Type B pancreatic cell (in vitro differentiated cells): ENCODE results near the gene IMMP2L. TPM values are rescaled to one million over a fixed set of nuclear protein-coding genes. Genes with fewer than 3 reads are reported as not detected.

Experiments
- DNase-seq: peaks from one replicate; pipeline ENCODE4 v3.0.0; 2021; ENCODE audit warnings: mixed read lengths; ENCODE audit not compliant: unreplicated experiment; ENCODE audit errors: extremely low spot score
- H3K27ac Mint-ChIP-seq: 2 replicates; pipeline ENCODE4 v1.8.0; 2021; ENCODE audit warnings: mild to moderate bottlenecking, mixed read lengths
- H3K27me3 Mint-ChIP-seq: 2 replicates; pipeline ENCODE4 v1.8.0; 2021; ENCODE audit warnings: mixed read lengths
- H3K36me3 Mint-ChIP-seq: 2 replicates; pipeline ENCODE4 v1.8.0; 2021; ENCODE audit warnings: mixed read lengths
- H3K4me1 Mint-ChIP-seq: one replicate; pipeline ENCODE4 v1.8.0; 2021; ENCODE audit warnings: mixed read lengths; ENCODE audit not compliant: unreplicated experiment
- H3K4me3 Mint-ChIP-seq: 2 replicates; pipeline ENCODE4 v1.8.0; 2021; ENCODE audit warnings: mild to moderate bottlenecking, mixed read lengths
- H3K9me3 Mint-ChIP-seq: 2 replicates; pipeline ENCODE4 v1.8.0; 2021; ENCODE audit warnings: mixed read lengths
- total RNA-seq: library from RNA; stranded (reverse); gene quantifications from 2 replicates; pipeline ENCODE4 v1.2.1, GENCODE V29; 2021; ENCODE audit warnings: low replicate concordance
- TF ChIP-seq, protein P1 (sequence below): fragments of 200-600 bp; sonication (generic); conservative IDR thresholded peaks from 2 replicates; pipeline ENCODE4 v1.5.0; 2021; ENCODE audit warnings: antibody characterized with exemption, mild to moderate bottlenecking

Gene IMMP2L
- total RNA-seq, 1 donor from 2014 or later, result 23.0 TPM

DNA sequence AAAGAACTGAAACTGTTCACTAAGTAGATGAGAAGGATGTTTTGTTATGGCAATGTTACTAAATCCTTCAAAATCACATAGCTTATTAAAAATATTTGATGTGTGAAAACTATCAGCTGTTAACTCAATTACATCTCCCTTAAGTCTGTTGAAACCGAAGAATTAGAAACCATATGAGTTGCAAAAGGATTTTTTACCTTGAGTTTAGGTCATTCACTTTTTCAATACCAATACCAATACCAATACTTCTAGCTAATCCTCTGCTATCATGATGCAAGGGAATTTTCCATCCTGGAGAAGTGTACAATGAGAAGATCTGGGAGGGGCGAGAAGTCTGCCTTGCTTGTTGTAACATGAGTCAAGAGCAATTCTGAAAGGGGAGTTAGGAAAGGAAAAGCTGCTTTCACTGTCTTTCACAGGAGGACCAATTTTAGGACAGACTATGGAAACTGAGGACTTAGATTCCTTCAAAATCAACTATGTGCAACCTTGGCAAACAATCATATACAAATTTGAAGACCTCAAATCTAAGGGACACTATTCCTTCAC, 199.7 kb downstream of the IMMP2L start:
- no peaks in the 10 kb centered on the region for H3K36me3 Mint-ChIP-seq
- no peak overlapping the region for H3K27ac Mint-ChIP-seq
- TF ChIP-seq, protein P1, sequence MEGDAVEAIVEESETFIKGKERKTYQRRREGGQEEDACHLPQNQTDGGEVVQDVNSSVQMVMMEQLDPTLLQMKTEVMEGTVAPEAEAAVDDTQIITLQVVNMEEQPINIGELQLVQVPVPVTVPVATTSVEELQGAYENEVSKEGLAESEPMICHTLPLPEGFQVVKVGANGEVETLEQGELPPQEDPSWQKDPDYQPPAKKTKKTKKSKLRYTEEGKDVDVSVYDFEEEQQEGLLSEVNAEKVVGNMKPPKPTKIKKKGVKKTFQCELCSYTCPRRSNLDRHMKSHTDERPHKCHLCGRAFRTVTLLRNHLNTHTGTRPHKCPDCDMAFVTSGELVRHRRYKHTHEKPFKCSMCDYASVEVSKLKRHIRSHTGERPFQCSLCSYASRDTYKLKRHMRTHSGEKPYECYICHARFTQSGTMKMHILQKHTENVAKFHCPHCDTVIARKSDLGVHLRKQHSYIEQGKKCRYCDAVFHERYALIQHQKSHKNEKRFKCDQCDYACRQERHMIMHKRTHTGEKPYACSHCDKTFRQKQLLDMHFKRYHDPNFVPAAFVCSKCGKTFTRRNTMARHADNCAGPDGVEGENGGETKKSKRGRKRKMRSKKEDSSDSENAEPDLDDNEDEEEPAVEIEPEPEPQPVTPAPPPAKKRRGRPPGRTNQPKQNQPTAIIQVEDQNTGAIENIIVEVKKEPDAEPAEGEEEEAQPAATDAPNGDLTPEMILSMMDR, result no peak
- H3K4me3 Mint-ChIP-seq, result no peak overlapping the region
- no peak for DNase-seq
- no peaks in the 10 kb centered on the region for H3K27me3 Mint-ChIP-seq
- no peaks in the 10 kb centered on the region for H3K9me3 Mint-ChIP-seq
- H3K4me1 Mint-ChIP-seq, result peaks cover 19% of the 10 kb centered on the region

DNA sequence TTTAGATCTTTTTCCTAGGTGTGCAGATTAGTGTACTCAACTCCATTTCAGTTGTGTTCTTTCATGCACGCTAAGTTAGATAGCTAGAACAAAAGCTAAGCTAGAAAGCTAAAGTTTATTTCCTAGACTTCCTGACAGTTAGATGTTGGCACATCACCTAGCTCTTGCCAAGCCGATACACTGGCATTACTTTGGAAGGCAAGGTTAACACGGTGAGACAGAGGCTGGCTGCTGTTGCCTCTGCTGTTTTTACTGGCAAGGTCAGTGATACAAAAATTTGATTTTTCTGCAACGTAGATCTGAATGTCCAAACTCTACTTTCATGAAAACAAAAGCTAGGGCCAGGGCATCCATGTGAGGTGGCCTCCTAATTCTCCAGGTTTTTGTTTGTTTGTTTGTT, 203.4 kb downstream of the IMMP2L start:
- Mint-ChIP-seq H3K27me3 (no peaks in the 10 kb centered on the region), H3K27ac (no peak overlapping the region), H3K4me1 (peaks cover 19% of the 10 kb centered on the region), H3K36me3 (no peaks in the 10 kb centered on the region), H3K9me3 (no peaks in the 10 kb centered on the region), H3K4me3 (no peak overlapping the region)
- TF ChIP-seq, protein P1, result no peak
- DNase-seq, result no peak

DNA sequence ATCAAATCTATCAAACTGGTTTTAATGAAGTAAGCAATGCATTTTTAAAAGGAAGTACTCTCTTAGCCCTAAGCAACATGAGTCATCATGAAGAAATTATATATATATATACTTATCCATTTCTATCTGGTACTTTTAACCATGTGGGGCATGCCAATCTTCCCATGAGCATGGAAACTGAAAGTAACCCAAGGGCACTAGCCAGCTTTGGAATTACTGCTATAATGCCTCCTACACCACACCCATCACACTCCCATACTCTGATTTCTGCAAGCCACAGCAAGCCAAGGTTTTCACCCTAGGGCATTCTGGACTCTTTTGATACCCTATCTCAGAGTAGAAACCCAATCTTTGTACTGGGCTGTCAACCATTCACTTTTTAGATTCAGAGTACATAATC, 204.6 kb downstream of the IMMP2L start:
- H3K4me1 Mint-ChIP-seq, result peaks cover 15% of the 10 kb centered on the region
- H3K9me3 Mint-ChIP-seq, result no peaks in the 10 kb centered on the region
- no peaks in the 10 kb centered on the region for H3K27me3 Mint-ChIP-seq
- no peak overlapping the region for H3K27ac Mint-ChIP-seq
- no peaks in the 10 kb centered on the region for H3K36me3 Mint-ChIP-seq
- TF ChIP-seq, protein P1, result no peak
- H3K4me3 Mint-ChIP-seq, result no peak overlapping the region
- no peak for DNase-seq

DNA sequence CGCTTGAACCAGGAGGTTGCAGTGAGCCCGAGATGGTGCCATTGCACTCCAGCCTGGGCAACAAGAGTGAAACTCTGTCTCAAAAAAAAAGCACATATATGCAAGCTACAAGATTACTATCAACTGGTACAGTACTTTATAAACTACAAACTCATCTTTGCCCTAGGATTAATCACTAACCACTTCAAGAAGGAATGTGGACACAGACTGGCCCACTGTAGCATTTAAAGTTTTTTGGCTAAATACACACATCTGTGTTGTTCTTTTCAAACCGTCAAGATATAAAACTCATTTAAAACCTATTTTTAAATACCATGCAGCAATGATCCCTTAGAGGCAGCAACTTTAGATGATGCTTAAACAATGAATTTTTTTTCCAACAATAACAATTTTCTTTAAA, 205.4 kb downstream of the IMMP2L start:
- DNase-seq, result no peak
- Mint-ChIP-seq H3K9me3 (no peaks in the 10 kb centered on the region), H3K27me3 (no peaks in the 10 kb centered on the region), H3K4me3 (no peak overlapping the region), H3K36me3 (no peaks in the 10 kb centered on the region), H3K27ac (no peak overlapping the region), H3K4me1 (peaks cover 11% of the 10 kb centered on the region)
- TF ChIP-seq, protein P1, result no peak

DNA sequence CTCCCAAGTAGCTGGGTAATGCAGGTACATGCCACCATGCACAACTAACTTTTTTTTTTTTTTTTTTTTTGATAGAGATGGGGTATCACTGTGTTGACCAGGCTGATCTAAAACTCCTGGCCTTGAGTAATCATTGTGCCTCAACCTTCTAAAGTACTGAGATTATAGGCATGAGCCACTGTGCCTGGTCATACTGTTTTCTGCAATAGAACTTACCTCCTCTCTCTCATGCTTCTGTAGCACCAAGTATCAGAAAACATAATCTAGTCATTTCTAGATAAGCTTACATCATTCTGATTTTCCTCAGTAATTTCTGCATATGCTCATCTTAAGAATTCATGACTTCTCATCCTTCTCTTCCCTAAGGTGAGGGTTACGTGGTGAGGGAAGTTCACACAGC, 210.0 kb downstream of the IMMP2L start:
- Mint-ChIP-seq H3K27ac (no peak overlapping the region), H3K4me1 (no peaks in the 10 kb centered on the region), H3K27me3 (no peaks in the 10 kb centered on the region), H3K4me3 (no peak overlapping the region), H3K36me3 (no peaks in the 10 kb centered on the region), H3K9me3 (no peaks in the 10 kb centered on the region)
- DNase-seq, result no peak
- TF ChIP-seq, protein P1, result no peak

DNA sequence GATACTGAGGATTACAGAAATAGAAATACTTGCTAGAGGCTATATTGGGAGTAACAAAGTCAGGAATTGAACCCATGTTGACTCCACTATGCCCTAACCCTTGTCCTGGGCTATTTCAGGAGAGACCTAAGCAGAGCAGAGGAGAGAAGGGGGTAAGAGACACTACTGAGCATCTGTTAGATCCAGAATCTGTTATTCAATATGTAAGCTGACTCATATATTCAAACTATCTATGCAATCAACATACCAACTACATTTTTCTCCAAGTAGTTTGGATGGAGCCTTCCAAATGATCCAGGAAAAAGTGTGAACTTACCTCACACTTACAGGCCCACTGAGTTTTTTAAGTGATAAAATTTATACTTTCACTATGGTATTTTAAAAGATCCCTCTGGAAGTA, 216.1 kb downstream of the IMMP2L start:
- H3K27me3 Mint-ChIP-seq, result no peaks in the 10 kb centered on the region
- H3K4me1 Mint-ChIP-seq, result no peaks in the 10 kb centered on the region
- TF ChIP-seq, protein P1, result no peak
- H3K36me3 Mint-ChIP-seq, result peaks cover 6% of the 10 kb centered on the region
- peaks cover 15% of the 10 kb centered on the region for H3K9me3 Mint-ChIP-seq
- no peak overlapping the region for H3K27ac Mint-ChIP-seq
- DNase-seq, result no peak
- H3K4me3 Mint-ChIP-seq, result no peak overlapping the region
